ENCODE results near the gene MRPS34.

Gene MRPS34

GRCh38 chr16:1723450-1724147 lies 49.3 kb downstream of the MRPS34 start:
- DNase-seq = peak; percentile 38 to 61
